HG03135 (cell line): ENCODE measurements around the gene CAMK2G.
A peak's percentile ranks its signal among the peaks of the same experiment; 100 is the strongest.

Experiments used
- ATAC-seq: cut with Tn5 transposase; IDR thresholded peaks from one replicate; pipeline ENCODE4 v1.9.1; 2021; ENCODE audit warnings: mild to moderate bottlenecking, moderate library complexity; ENCODE audit not compliant: unreplicated experiment

The CAMK2G gene

DNA sequence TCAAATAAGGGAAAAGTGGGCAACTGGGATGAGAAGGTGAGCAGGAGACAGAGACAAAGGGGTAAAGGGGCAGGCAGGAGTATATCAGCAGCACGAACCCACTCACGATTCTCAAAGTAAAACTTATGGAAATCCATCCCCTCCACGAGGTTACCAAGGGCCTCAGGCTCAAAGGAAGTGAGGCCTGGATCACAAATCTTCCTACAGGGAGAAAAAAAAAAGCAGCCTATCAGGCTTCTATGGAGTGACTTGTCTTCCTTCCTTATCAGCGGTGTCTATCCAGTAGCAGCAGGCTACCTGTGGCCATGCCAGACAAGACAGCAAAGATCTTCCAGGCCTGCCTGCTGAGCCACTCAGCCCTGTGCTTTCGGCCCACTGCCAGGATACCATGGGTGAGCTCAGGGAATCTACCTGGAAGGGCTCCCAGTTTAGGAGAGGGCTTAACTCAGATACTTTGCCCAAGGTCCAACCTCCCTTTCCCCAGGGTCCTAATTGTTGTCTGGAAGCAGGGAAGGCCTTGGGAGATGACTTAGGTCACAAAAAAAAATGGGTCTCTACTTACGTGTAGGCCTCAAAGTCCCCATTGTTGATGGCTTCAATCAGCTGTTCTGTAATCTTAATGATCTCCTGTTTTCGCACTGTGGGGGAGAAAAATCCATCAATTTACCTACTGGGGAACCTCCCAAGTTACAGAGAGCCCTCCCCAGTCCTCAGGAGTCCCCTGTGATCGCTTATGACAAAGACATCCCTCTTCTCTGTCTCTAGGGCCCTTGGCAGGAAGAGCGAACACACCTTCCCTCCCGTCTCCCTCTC is 57.2 kb downstream of the CAMK2G start:
- ATAC-seq: no peak

DNA sequence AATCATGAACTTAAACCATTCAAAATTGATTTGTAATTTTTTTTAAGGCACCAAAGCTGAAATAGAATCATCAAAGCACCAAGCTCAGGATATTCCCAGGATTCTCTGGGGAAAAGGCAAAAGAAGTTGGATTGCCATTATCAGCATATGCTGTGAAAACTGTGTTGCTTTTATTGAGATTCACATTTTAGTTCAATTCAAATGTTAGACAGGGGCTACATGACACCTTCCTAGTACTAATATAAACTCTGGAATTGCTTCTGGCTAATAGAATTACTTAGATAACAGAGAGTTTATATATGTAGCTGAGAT is 58.7 kb downstream of the CAMK2G start:
- ATAC-seq: no peak

DNA sequence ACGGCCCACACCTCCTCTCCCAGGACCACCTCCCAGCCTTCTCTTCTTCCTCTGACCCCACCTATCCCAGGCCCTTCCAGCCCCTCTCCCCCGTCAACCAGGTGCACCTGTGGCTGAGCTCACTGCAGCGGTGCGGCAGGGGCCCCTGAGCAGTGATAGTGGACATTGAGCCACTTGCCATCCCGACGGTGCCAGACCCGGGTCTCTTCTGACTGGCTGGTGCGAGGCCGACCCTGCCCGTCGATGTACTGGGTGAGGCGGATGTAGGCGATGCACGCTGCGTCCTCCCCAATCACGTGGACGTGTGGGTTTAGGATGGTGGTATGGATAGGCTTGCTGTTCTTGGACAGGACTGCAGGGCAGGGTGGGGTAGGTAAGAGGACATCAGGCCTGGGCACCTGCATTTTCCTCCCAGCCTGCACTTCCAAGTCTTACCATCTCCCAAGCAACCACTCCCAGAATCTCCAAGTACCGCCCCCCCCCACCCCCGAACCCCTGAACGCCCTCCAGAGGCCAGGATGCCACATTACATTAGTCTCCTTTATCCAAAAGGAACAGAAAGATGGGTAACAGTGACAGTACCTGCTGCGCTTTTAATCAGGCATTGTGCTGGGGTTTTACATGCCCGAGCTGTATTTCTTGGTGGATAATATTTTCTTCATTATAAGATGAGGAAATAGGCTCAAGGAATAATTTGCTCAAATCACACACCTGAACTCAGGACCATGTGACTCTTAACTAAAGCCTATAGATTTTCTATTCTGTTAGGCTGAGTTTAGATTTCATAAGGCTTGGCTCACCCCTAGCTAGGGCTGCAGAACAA is 59.2 kb downstream of the CAMK2G start:
- ATAC-seq: no peak

DNA sequence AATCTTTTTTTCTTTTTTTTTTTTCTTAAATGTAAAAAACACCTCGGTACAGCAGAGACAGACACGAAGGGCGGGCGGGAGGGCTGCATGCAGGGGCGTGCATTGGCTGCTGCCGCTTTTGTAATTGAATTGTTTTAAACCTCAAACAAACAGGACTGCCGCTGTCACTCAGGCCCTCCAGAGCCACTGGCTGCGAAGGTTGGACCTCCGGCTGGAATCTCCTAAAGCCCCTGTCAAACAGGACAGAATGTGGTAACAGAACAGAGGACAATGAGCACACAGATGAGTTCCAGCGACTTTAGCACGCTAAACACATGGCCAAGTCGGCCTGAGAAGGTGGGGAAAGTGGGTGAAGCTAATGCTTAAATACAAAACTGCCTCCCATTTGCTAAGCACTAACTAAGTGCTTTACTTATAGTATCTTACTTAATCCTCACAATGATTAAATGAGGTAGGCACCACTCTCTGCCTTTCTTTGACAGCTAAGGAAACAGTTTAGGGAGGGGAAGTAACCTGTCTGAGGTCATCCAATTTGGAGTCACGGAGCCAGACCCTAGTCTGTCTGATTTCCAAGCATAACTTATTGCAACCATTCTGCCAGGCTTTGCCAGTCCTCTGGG is 60.0 kb downstream of the CAMK2G start:
- no peak for ATAC-seq

DNA sequence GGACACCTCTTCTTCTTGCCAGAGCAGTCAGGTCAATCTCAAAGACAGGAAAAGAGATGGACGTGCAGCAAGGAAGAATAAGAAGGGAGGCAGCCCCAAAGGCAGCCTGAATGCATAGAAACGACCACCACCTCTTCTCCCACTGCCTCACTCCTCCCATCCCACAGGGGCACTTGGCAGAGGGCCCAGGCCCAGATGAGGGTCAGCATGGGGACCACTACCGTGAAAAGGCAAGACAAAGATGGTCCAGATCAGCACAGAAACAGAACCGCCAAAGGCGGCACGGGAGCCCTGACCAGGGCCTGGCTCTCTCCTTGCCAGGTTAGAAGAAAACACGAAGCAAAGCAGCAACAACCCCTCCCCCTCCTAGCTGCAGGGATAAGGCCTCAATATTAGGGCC is 61.0 kb downstream of the CAMK2G start:
- no peak for ATAC-seq

DNA sequence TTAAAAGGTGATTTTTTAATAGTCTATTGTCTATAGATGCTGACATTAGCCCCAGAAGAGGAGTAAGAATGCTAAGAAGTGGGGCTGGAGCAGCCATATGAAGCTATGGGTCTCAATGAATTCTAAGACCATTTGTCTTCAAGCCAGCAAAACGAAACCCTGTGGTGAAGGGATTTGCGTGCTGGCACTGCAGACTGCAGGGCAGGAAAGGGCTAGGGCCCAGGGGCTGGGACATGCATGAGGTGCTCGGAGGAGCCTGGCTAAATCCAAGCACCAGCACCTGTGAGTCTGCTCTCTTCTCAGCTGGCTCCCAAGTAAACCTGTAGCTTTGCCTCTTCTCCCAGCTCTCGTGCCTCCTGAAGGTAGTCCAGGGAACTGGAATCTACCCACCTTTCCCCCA is 61.7 kb downstream of the CAMK2G start:
- no peak for ATAC-seq

DNA sequence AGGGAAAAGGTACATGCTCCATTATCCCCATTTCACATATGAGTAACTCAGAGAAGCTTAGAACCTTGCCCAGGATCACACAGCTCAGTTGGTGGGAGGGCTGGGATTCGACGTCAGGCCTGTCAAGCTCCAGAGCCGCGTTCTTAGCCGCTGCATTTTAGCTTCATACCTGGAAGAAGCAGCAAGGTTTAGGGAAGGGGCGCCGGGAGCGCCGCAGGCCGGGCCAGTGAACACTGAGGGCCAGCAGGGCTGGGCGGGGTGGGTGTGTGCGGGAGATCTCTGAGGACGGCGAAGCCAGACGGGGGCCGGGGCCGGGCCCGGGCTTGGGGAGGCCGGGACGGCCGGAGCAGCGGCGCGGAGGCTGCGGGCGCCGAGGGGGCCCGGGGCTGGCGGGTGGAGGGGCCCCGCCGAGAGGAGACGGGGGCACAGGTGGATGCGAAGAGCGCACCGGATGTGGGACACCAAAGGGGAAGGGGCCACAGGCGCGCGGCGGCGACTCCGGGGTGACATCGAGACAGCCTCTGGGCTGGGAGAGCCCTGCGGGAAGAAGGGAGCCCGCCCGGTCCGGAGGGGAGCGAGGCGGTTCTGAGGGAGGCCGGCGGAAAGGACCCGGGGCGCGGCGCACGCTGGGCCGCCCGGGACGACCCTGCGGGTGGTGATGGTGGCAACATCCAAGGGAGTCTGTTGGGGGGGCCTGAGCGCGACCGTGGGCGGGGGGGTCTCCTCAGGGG is 63.5 kb downstream of the CAMK2G start:
- ATAC-seq: peak; percentile 30

DNA sequence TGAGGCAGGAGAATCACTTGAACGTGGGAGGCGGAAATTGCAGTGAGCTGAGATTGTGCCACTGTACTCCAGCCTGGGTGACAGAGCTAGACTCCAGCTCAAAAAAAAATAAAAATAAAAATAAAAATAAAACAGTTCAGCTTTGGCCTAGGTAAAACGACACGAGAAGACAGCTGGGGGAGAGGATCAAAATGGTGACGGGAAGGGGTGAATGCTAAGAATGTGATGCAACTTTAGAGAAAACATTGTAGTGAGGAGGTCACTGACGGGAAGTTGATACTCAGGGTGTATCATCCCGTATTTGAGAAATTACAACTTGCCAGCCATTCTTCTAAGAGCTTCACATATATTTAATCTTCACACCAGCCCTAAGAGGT is 64.0 kb downstream of the CAMK2G start:
- no peak for ATAC-seq

DNA sequence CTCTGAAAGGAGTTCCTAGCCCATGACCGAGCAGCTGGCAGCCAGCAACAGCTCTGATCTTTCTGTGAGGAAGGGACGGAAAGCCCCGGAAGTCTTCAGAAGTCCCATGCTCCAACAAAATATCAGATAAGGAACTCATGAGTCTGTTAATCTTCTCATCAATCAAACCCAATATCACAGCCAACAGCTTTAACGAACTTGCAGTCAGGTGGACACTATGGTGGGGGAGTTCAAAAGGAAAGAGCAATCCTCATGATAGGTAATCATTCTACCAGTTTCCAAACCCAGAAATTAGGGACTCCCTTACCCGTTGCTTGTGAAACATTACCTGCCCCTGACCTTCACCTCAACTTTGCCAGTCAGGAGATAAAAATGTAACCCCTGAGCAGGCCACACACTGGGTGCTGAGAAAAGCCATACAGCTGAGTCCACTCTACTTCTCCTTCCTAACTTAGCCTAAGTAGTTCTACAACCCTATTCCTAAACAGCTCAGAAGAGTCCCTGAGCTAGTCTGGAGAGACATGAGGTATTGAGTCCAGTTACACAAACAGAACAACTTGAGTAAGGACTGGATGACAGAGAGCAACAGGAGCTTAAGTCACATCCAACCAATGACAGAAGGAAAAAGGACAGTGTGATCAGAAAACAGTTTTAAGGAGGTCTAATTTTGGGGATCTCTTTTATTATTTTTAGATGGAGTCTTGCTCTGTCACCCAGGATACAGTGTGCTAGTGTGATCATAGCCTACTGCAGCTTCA is 65.1 kb downstream of the CAMK2G start:
- no peak for ATAC-seq

DNA sequence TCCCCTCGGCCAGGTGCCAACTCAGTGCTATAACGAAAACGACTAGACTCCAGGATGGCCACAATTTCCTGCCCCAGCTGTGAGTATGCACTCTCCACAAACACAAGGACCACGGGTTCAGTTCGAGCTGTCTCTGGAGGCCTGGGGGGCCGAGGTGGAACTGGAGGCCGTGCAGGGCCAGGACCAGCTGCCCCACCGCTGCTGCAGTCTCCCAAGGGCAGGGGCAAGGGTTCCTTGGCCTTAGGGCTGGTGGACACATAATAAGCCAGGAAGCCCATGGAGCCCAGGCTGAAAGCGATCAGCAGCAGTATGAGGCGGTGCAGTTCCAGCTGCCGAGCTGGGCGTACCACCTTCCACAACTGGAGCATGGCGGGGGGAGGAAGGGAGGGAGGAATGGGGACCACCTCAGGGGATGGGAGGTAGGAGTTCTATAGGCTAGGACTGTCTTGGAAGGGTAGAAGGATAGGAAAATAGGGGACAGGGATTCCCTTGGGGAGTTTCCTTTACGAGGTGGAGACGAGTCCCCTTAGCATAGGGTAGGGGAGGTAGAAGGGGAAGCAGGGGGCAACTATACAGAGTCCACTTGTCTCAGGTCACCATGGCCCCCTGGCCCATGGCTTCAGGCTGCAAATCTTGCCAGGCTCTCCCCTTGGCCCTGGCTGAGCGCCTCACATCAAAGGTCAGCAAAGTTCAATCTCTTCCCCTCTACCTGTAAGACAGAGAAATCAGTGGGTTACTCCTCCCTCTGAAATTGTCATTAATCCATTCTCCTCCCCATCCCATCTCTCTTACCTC is 66.1 kb downstream of the CAMK2G start:
- no peak for ATAC-seq

DNA sequence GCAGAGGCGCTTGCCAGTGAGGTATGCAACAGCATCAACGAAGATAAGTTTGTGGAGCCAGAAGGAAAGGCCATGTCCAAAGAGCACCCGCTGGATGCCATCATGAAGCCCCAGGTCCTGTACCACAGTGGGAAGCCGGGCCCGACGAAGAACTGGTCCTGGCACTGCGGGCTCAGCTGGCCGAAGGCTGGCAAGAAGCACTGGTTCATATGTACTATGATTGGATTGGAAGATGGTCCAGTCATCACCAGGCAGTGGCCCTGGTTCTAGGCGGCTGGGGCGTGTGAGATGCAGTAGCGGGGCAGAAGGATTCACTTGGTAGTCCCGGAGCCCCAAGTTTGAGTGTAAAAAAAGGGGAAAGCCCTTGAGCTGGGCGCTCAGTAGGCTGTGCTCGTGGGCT is 66.9 kb downstream of the CAMK2G start:
- ATAC-seq: no peak

DNA sequence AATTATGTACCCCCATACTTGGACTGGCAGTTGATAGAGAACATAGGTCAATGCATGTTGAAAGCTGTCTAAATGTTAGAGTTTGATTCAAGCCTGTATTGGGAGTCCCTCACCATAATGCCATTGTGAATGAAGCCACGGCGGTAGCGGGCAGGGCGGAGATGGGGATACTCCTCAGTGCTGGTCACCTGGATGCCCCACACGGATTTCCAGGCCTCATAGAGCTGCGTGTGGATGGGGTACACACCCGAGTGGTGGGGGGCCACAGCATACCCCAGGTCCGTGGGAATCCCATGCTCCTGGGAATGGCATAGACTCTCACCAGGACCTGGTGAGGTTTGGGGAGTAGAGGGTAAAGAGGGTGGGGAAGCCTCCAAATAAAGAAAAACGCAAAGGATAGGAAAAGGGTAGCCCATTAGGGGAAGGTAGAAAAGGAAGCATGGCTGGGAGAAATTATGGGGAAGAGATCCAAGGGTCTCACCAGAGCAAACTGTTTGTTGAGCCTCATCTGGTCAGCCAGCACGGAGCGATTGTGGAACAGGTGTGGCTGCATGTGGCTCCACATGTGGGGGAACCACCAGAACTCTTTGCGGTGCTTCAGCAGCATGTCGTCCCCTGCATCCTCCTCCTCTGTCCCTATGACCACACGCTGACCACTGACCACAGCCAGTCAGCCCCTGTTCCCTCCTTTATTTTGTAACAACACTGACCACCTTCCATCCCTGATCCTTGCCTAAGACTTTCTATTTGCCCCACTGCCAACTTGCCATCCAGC is 68.0 kb downstream of the CAMK2G start:
- ATAC-seq: no peak

DNA sequence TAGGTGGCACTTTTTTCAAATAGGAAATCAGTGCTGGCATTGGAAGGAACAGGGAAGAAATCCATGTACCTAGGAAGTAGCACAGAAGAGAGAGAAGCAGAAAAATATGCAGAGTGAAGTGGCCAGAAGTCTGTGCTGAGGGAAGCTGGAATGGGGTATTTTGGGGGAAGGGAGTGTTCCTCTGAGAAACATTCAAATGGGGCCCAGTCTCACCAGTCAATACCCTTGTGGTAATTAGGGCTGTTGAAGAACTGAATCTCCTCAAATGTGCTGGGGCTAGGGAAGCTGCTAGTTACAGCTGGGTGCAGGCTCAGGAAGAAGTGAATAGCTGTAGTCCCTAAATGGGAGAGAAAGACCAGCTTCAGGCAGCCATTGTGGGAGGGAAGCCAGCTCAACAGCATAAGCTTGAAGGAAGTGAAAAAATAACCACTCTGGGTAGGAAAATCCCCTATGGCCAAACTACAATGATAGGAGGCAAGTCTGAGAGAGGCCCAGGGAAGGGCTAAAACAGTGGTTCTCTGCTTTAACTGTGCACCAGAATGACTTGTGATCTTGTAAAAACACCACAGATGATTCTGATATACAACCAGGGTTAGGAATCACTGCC is 70.6 kb downstream of the CAMK2G start:
- no peak for ATAC-seq

DNA sequence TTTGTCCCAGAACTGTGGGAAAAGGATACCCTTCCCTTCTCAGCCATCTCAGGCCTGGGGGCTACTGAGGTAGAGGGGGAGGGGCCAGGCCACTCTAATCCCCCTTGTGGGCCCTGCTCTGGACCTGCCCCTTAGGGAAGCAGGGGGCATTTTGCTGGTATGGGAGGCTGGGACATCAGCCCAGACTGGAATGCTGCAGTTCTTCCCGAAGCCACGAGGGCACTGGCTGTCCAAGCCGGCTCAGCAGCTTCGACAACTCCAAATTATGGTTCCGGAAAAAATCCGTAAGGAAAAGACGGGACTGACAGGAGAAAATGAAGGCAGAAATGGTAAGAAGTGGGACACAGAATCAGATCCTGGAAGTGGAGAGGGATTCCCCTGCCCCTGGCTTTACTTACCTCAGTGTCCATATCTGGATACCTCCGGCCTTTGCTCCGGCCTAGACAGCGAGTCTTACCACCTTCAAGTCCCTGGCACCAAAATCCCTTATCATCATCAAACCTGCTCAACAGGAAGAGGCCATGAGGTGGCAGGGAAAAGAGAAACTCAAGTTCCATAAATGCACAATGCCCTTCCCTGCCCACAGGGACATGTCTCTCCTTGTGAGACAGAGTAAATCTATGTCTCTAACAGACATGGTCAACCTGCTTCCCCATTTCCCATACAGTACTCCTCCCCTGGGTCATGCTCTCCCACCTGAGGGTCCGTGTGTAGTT is 71.9 kb downstream of the CAMK2G start:
- ATAC-seq: no peak

DNA sequence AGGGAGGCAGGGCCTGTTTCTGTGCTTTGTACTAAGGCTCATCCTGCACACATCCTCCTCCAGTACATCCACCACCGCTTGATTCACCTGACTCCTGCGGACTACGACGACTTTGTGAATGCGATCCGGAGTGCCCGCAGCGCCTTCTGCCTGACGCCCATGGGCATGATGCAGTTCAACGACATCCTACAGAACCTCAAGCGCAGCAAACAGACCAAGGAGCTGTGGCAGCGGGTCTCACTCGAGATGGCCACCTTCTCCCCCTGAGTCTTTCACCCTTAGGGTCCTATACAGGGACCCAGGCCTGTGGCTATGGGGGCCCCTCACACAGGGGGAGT is 73.1 kb downstream of the CAMK2G start:
- ATAC-seq: no peak

DNA sequence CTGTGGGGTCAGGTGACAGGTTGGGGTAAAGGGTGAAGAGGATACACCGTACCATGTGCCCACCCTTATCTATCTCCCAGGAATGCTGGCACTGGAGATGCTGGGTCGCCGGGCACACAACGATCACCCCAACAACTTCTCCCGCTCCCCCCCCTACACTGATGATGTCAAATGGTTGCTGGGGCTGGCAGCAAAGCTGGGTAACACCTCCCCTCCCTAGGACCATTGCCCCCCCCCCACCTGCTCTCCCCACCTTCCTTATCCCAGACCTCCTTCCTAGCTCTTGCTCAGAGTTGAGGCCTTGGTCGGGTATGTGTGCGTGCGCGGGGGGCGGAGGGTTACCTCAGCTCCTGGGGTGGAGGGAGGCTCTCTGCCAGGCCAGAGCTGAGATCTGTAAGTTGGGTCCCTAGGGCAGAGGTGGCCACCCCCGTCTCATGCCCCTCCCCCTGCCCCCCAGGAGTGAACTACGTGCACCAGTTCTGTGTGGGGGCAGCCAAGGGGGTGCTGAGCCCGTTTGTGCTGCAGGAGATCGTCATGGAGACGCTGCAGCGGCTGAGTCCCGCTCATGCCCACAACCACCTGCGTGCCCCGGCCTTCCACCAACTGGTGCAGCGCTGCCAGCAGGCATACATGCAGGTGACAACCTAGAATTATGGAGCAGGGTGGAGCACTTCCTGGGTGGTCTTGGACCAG is 73.6 kb downstream of the CAMK2G start:
- ATAC-seq: no peak

DNA sequence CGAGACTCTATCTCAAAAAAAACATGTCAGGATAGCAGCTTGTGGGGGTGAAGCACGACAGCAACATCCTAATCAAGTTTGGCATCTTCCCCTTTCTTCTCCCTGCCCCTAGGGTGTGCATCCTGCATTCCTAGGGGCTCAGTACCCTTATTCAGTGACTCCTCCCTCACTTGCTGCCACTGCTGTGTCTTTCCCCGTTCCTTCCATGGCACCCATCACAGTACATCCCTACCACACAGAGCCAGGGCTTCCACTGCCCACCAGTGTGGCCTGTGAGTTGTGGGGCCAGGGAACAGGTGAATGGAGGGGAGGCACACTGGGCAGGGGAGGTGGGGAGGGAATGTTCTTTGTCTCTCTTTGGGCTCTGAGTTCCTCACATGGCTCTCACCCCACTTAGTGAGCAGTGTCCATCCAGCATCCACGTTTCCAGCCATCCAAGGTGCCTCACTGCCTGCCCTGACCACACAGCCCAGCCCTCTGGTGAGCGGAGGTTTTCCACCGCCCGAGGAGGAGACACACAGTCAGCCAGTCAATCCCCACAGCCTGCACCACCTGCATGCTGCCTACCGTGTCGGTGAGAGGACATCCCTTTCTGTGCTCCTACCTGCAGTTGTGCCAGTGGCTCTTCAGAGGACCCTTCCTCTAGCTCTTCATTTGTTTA is 74.3 kb downstream of the CAMK2G start:
- no peak for ATAC-seq
